ENCODE results near the gene POGK. TPM values are rescaled to one million over a fixed set of nuclear protein-coding genes. Genes with fewer than 3 reads are reported as not detected.
"Not testable (repeated sequence)": the region's sequence is repeated elsewhere in the genome, so short reads cannot be mapped to it uniquely, and the experiment has no call there.

Gene POGK
- total RNA-seq, 1 donor from 2014 or later: 33.0 TPM

- peaks cover 31% of the 10 kb centered on the region for H3K4me1 Mint-ChIP-seq (ENCODE audit: unreplicated experiment)
- peak within 1 kb of the TSS; percentile 93 for H3K4me3 Mint-ChIP-seq (ENCODE audit: unreplicated experiment)
- peak; percentile 98 for DNase-seq (ENCODE audit: extremely low spot score, unreplicated experiment)
- no peaks in the 10 kb centered on the region for H3K36me3 Mint-ChIP-seq (ENCODE audit: unreplicated experiment)
- H3K27me3 Mint-ChIP-seq (ENCODE audit: unreplicated experiment): peaks cover 6% of the 10 kb centered on the region
- peak within 1 kb of the TSS; percentile 97 for H3K27ac Mint-ChIP-seq (ENCODE audit: unreplicated experiment)
- no peaks in the 10 kb centered on the region for H3K9me3 Mint-ChIP-seq (ENCODE audit: unreplicated experiment)
- TF ChIP-seq CTCF (IDR thresholded peaks at IDR 0.05): no peak
Measured at GRCh38 chr1:166875734-166876539, 36.7 kb downstream of the POGK start, which contains the start of gene TADA1. TSS of gene TADA1 (minus strand) at chr1:166876264. CDS start at chr1:166876233, 31 bp downstream.

GRCh38 chr1:166876540-166876838 lies 37.2 kb downstream of the POGK start:
- Mint-ChIP-seq H3K4me3 (ENCODE audit: unreplicated experiment) (peak overlapping the region; percentile 93), H3K27ac (ENCODE audit: unreplicated experiment) (peak overlapping the region; percentile 97), H3K36me3 (ENCODE audit: unreplicated experiment) (no peaks in the 10 kb centered on the region), H3K4me1 (ENCODE audit: unreplicated experiment) (peaks cover 29% of the 10 kb centered on the region), H3K27me3 (ENCODE audit: unreplicated experiment) (peaks cover 7% of the 10 kb centered on the region), H3K9me3 (ENCODE audit: unreplicated experiment) (no peaks in the 10 kb centered on the region)
- DNase-seq (ENCODE audit: extremely low spot score, unreplicated experiment): no peak
- peak; percentile 27 for TF ChIP-seq CTCF (IDR thresholded peaks at IDR 0.05)

- H3K9me3 Mint-ChIP-seq (ENCODE audit: unreplicated experiment); H3K36me3 Mint-ChIP-seq (ENCODE audit: unreplicated experiment); DNase-seq (ENCODE audit: extremely low spot score, unreplicated experiment); H3K27ac Mint-ChIP-seq (ENCODE audit: unreplicated experiment); H3K4me3 Mint-ChIP-seq (ENCODE audit: unreplicated experiment): not testable (repeated sequence)
- Mint-ChIP-seq H3K27me3 (ENCODE audit: unreplicated experiment) (peaks cover 24% of the 10 kb centered on the region), H3K4me1 (ENCODE audit: unreplicated experiment) (peaks cover 21% of the 10 kb centered on the region)
Measured at GRCh38 chr1:166878173-166878917, 39.1 kb downstream of the POGK start.

- H3K9me3 Mint-ChIP-seq (ENCODE audit: unreplicated experiment): no peaks in the 10 kb centered on the region
- TF ChIP-seq CTCF (IDR thresholded peaks at IDR 0.05): no peak
Measured at GRCh38 chr1:166882893-166883292, 43.6 kb downstream of the POGK start.

GRCh38 chr1:166884040-166884642 lies 44.9 kb downstream of the POGK start:
- no peaks in the 10 kb centered on the region for H3K9me3 Mint-ChIP-seq (ENCODE audit: unreplicated experiment)
- peak; percentile 48 for TF ChIP-seq CTCF (IDR thresholded peaks at IDR 0.05)
- DNase-seq (ENCODE audit: extremely low spot score, unreplicated experiment): no peak
- H3K27ac Mint-ChIP-seq (ENCODE audit: unreplicated experiment): no peak overlapping the region
- H3K4me3 Mint-ChIP-seq (ENCODE audit: unreplicated experiment): no peak overlapping the region
- H3K36me3 Mint-ChIP-seq (ENCODE audit: unreplicated experiment): no peaks in the 10 kb centered on the region
- H3K4me1 Mint-ChIP-seq (ENCODE audit: unreplicated experiment): no peaks in the 10 kb centered on the region
- H3K27me3 Mint-ChIP-seq (ENCODE audit: unreplicated experiment): peaks cover 70% of the 10 kb centered on the region

More at GRCh38 chr1:166882893-166883292, 43.6 kb downstream of the POGK start:
- Mint-ChIP-seq H3K27me3 (ENCODE audit: unreplicated experiment) (peaks cover 58% of the 10 kb centered on the region), H3K4me1 (ENCODE audit: unreplicated experiment) (no peaks in the 10 kb centered on the region), H3K27ac (ENCODE audit: unreplicated experiment) (no peak overlapping the region), H3K36me3 (ENCODE audit: unreplicated experiment) (no peaks in the 10 kb centered on the region), H3K4me3 (ENCODE audit: unreplicated experiment) (no peak overlapping the region)
- DNase-seq (ENCODE audit: extremely low spot score, unreplicated experiment): no peak
